Erythroblast (primary cell): ENCODE data around the gene PRKAR1B.

Source experiments
- GATA1 ChIP-seq: IDR thresholded peaks from 2 replicates; pipeline ENCODE4 v1.6.1; 2011; ENCODE audit warnings: low read depth, mild to moderate bottlenecking, control low read depth, low read length, moderate library complexity
- POLR2A ChIP-seq: IDR thresholded peaks from 2 replicates; pipeline ENCODE4 v1.6.1; 2011; ENCODE audit warnings: mild to moderate bottlenecking, low read length

- TF ChIP-seq POLR2A (no peak), GATA1 (no peak)
These were observed 125.3 kb downstream of the PRKAR1B start for GRCh38 chr7:601595-602340.
